ENCODE measurements around the gene TENM3.

DNA sequence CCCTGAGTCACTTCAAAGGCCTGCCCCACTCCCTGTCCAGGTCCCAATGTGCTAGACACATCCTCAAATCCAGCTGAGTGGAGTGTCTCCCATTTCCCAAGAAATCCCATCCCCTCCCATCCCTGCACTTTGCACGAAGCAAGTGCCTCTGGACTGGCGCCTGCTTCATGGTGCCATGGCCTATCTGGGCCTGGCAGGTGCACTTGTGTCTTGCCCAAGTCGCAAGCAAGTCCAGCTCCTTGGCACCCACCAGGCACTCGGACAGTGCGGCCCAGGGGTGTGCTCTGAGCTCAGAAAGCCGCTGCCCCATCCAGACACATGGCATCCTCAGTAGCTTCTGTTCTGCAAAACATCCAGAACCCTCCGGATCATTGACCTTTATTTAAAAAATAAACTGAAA, 576.5 kb downstream of the TENM3 start:
- TF ChIP-seq, protein P1, sequence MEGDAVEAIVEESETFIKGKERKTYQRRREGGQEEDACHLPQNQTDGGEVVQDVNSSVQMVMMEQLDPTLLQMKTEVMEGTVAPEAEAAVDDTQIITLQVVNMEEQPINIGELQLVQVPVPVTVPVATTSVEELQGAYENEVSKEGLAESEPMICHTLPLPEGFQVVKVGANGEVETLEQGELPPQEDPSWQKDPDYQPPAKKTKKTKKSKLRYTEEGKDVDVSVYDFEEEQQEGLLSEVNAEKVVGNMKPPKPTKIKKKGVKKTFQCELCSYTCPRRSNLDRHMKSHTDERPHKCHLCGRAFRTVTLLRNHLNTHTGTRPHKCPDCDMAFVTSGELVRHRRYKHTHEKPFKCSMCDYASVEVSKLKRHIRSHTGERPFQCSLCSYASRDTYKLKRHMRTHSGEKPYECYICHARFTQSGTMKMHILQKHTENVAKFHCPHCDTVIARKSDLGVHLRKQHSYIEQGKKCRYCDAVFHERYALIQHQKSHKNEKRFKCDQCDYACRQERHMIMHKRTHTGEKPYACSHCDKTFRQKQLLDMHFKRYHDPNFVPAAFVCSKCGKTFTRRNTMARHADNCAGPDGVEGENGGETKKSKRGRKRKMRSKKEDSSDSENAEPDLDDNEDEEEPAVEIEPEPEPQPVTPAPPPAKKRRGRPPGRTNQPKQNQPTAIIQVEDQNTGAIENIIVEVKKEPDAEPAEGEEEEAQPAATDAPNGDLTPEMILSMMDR (IDR thresholded peaks at IDR 0.05) = no peak
- TF ChIP-seq POLR2A (IDR thresholded peaks at IDR 0.05) = no peak

All from lower leg skin (tissue), 3 donors.